OCI-M1 (cell line): ENCODE results near the gene RFX3.
A peak's percentile ranks its signal among the peaks of the same experiment; 100 is the strongest.

Experiments used
- DNase-seq: peaks from one replicate; lab custom pipeline; 2025; lab: John Stamatoyannopoulos, UW

Gene RFX3

GRCh38 chr9:3433754-3434153 lies 92.0 kb downstream of the RFX3 start:
- DNase-seq, result no peak

- no peak for DNase-seq
Measured at GRCh38 chr9:3433066-3433465, 92.7 kb downstream of the RFX3 start.

- DNase-seq, result peak; percentile 84
Measured at GRCh38 chr9:3431890-3432289, 93.9 kb downstream of the RFX3 start.

GRCh38 chr9:3419893-3420292 lies 105.9 kb downstream of the RFX3 start:
- DNase-seq, result no peak

GRCh38 chr9:3415906-3416305 lies 109.9 kb downstream of the RFX3 start:
- no peak for DNase-seq

- DNase-seq, result no peak
Measured at GRCh38 chr9:3413984-3414383, 111.8 kb downstream of the RFX3 start.

- DNase-seq, result no peak
Measured at GRCh38 chr9:3410461-3410860, 115.3 kb downstream of the RFX3 start.

GRCh38 chr9:3409453-3409852 lies 116.3 kb downstream of the RFX3 start:
- no peak for DNase-seq

GRCh38 chr9:3403315-3403714 lies 122.5 kb downstream of the RFX3 start:
- no peak for DNase-seq

GRCh38 chr9:3401221-3401954 lies 124.4 kb downstream of the RFX3 start:
- no peak for DNase-seq

GRCh38 chr9:3398232-3398648 lies 127.6 kb downstream of the RFX3 start:
- DNase-seq, result peak; percentile 100

- DNase-seq, result peak; percentile 93
Measured at GRCh38 chr9:3397766-3398165, 128.0 kb downstream of the RFX3 start.

- DNase-seq, result no peak
Measured at GRCh38 chr9:3391414-3391813, 134.4 kb downstream of the RFX3 start.

GRCh38 chr9:3386753-3387152 lies 139.0 kb downstream of the RFX3 start:
- DNase-seq, result no peak

GRCh38 chr9:3385871-3386270 lies 139.9 kb downstream of the RFX3 start:
- DNase-seq, result no peak

- no peak for DNase-seq
Measured at GRCh38 chr9:3371842-3372241, 154.0 kb downstream of the RFX3 start.

GRCh38 chr9:3370715-3371114 lies 155.1 kb downstream of the RFX3 start:
- no peak for DNase-seq

GRCh38 chr9:3367185-3367584 lies 158.6 kb downstream of the RFX3 start:
- DNase-seq, result peak; percentile 90

GRCh38 chr9:3361689-3362392 lies 164.0 kb downstream of the RFX3 start:
- no peak for DNase-seq

GRCh38 chr9:3361116-3361515 lies 164.7 kb downstream of the RFX3 start:
- no peak for DNase-seq

GRCh38 chr9:3360245-3360644 lies 165.6 kb downstream of the RFX3 start:
- no peak for DNase-seq

GRCh38 chr9:3359778-3360177 lies 166.0 kb downstream of the RFX3 start:
- no peak for DNase-seq

- peak; percentile 97 for DNase-seq
Measured at GRCh38 chr9:3359048-3359692, 166.6 kb downstream of the RFX3 start.
